K562 (cell line): Measurements from ENCODE around the gene ATXN7L1. TPM values are rescaled to one million over a fixed set of nuclear protein-coding genes. Genes with fewer than 3 reads are reported as not detected.

Experiments used
- CBX1 ChIP-seq: sonication (generic); IDR thresholded peaks from 2 replicates; pipeline ENCODE4 v1.6.1; 2016; ENCODE audit warnings: antibody characterized with exemption, low read depth, mild to moderate bottlenecking
- HNRNPUL1 ChIP-seq: fragments of 200-400 bp; formaldehyde crosslinking; IDR thresholded peaks from 2 replicates; pipeline ENCODE4 v1.6.1; 2017; ENCODE audit warnings: low read length
- KDM4B ChIP-seq, 2 experiments: fragments of 450-650 bp in 1 of 2; sonication (generic) in 1 of 2; IDR thresholded peaks; 2 replicates each; pipeline ENCODE4 v1.6.1; 2016 to 2017; ENCODE audit warnings: borderline replicate concordance in 2 of 2, antibody characterized with exemption in 1 of 2, low read depth in 1 of 2, mild to moderate bottlenecking in 1 of 2
- MAZ ChIP-seq, 2 experiments: fragments of 450-650 bp in 1 of 2; sonication (generic) in 1 of 2; formaldehyde crosslinking; IDR thresholded peaks in 1 of 2; conservative IDR thresholded peaks in 1 of 2; 2 replicates each; pipeline versions ENCODE4 v1.4.0 to v1.5.0; 2020; ENCODE audit warnings: mild to moderate bottlenecking in 1 of 2, missing genetic modification reagents in 1 of 2
- NEUROD1 ChIP-seq: fragments of 150-350 bp; IDR thresholded peaks from 2 replicates; pipeline ENCODE4 v1.6.1; 2014; ENCODE audit warnings: borderline replicate concordance, low read length, low read depth; ENCODE audit not compliant: partially characterized antibody
- NFRKB ChIP-seq: fragments of 450-650 bp; IDR thresholded peaks from 2 replicates; pipeline ENCODE4 v1.6.1; 2016; ENCODE audit warnings: low read depth
- NKRF ChIP-seq: fragments of 450-650 bp; IDR thresholded peaks from 2 replicates; pipeline ENCODE4 v1.6.1; 2016; ENCODE audit warnings: borderline replicate concordance
- OTX1 ChIP-seq: fragments of 450-650 bp; formaldehyde crosslinking; IDR thresholded peaks from 2 replicates; pipeline ENCODE4 v1.4.0; 2022; ENCODE audit warnings: mild to moderate bottlenecking
- PML ChIP-seq: IDR thresholded peaks from 2 replicates; pipeline ENCODE4 v1.6.1; 2012; ENCODE audit warnings: low read length, inconsistent platforms
- SIN3A ChIP-seq, 2 experiments: fragments of 150-350 bp in 1 of 2; IDR thresholded peaks; 2 replicates each; pipeline ENCODE4 v1.6.1; 2011 to 2016; ENCODE audit warnings: borderline replicate concordance in 2 of 2, low read depth in 2 of 2, low read length in 2 of 2, mild to moderate bottlenecking in 2 of 2, moderate library complexity in 2 of 2; ENCODE audit not compliant: control insufficient read depth in 1 of 2
- SPI1 ChIP-seq: IDR thresholded peaks from 2 replicates; pipeline ENCODE4 v1.6.1; 2011; ENCODE audit warnings: low read depth, low read length, control low read depth, borderline replicate concordance
- TEAD1 ChIP-seq, 2 experiments: fragments of 450-650 bp in 1 of 2; sonication (generic) in 1 of 2; formaldehyde crosslinking; IDR thresholded peaks; 2 replicates each; pipeline versions ENCODE4 v1.4.0 to v1.8.0; 2020 to 2022; ENCODE audit warnings: mild to moderate bottlenecking in 2 of 2, missing genetic modification reagents in 1 of 2
- ZBED1 ChIP-seq: IDR thresholded peaks from 2 replicates; pipeline ENCODE4 v1.6.1; 2014
- ZBTB8A ChIP-seq: fragments of 450-650 bp; IDR thresholded peaks from 2 replicates; pipeline ENCODE4 v1.6.1; 2018; ENCODE audit warnings: mild to moderate bottlenecking, moderate library complexity; ENCODE audit not compliant: partially characterized antibody
- ZNF263 ChIP-seq: sonication (generic); formaldehyde crosslinking; IDR thresholded peaks from 2 replicates; pipeline ENCODE4 v1.8.0; 2022; ENCODE audit warnings: mild to moderate bottlenecking, missing genetic modification reagents, borderline replicate concordance
- ZNF280B ChIP-seq: fragments of 250-450 bp; sonication (Bioruptor Pico); IDR thresholded peaks from 2 replicates; pipeline ENCODE4 v1.5.1; 2021; ENCODE audit warnings: mild to moderate bottlenecking
- ZNF431 ChIP-seq: sonication (generic); formaldehyde crosslinking; IDR thresholded peaks from 2 replicates; pipeline ENCODE4 v1.8.0; 2022; ENCODE audit warnings: mild to moderate bottlenecking, missing genetic modification reagents
- ZNF764 ChIP-seq: fragments of 250-450 bp; sonication (Bioruptor Pico); IDR thresholded peaks from 2 replicates; pipeline ENCODE4 v1.4.0; 2020; ENCODE audit warnings: low read depth, mild to moderate bottlenecking, moderate library complexity
- ZNF785 ChIP-seq: fragments of 250-450 bp; sonication (Bioruptor Pico); IDR thresholded peaks from 2 replicates; pipeline ENCODE4 v1.4.0; 2020; ENCODE audit warnings: mild to moderate bottlenecking
- polyA plus RNA-seq, 8 experiments: library from polyadenylated mRNA; depleted of rRNA in 4 of 8; stranded (reverse) in 5 of 8; unstranded in 3 of 8; fragments of >200 nt; fragmentation: Nextera tagmentation in 2 of 8; fragmentation: Illumina TruSeq in 1 of 8; extraction: Ambion mirVana in 2 of 8; extraction: Trizol in 1 of 8; gene quantifications; 2 replicates each; pipeline versions ENCODE4 v1.2.1 to v1.2.3, GENCODE V29; 2011 to 2014; ENCODE audit warnings: inconsistent platforms in 1 of 8, missing spikeins in 1 of 8
- total RNA-seq, 7 experiments: library from RNA; depleted of rRNA in 6 of 7; stranded (reverse); fragments of >200 nt in 6 of 7; fragmentation: Illumina TruSeq in 2 of 7; extraction: Trizol in 2 of 7; gene quantifications; 2 replicates each; pipeline versions ENCODE4 v1.2.1 to v1.2.3, GENCODE V29; 2011 to 2021; ENCODE audit warnings: low replicate concordance in 1 of 7
- TF ChIP-seq, protein P1 (sequence below): fragments of 450-650 bp; formaldehyde crosslinking; IDR thresholded peaks from 2 replicates; pipeline ENCODE4 v1.4.0; 2020; ENCODE audit warnings: mild to moderate bottlenecking
- TF ChIP-seq, protein P2 (sequence below): fragments of 250-450 bp; sonication (Bioruptor Pico); IDR thresholded peaks from 2 replicates; pipeline ENCODE4 v1.8.0; 2021; ENCODE audit warnings: mild to moderate bottlenecking, moderate library complexity

ATXN7L1 gene
- total and polyA plus RNA-seq, 9 of the 15 experiments (the other 6 are each of a cell fraction or from before 2014, with no cell fraction given), result 6.6 to 13.7 (median 10.7) TPM

GRCh38 chr7:105876091-105876963, at the start of gene ATXN7L1 (continued):
- TF ChIP-seq, protein P1, sequence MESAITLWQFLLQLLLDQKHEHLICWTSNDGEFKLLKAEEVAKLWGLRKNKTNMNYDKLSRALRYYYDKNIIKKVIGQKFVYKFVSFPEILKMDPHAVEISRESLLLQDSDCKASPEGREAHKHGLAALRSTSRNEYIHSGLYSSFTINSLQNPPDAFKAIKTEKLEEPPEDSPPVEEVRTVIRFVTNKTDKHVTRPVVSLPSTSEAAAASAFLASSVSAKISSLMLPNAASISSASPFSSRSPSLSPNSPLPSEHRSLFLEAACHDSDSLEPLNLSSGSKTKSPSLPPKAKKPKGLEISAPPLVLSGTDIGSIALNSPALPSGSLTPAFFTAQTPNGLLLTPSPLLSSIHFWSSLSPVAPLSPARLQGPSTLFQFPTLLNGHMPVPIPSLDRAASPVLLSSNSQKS, result no peak
- TF ChIP-seq KDM4B (IDR thresholded peaks at IDR 0.05; ENCODE audit: borderline replicate concordance in 2 of 2, low read depth in 1 of 2) (0 out of 4 replicates have a peak, but pooled peaks of 1 of the 2 experiments have one; percentile 40), ZBED1 (no peak), HNRNPUL1 (no peak), OTX1 (CRISPR knock-in tag) (peak; percentile 49; the same call in 1 of the 2 replicates), ZBTB8A (no peak), ZNF280B (CRISPR knock-in tag) (no peak), NFRKB (peak; percentile 95), ZNF764 (CRISPR knock-in tag) (no peak), SPI1 (peak; percentile 52; the same call in 1 of the 2 replicates), ZNF785 (CRISPR knock-in tag) (no peak), NEUROD1 (peak; percentile 2), MAZ (CRISPR knock-in tag; conservative IDR thresholded peaks at IDR 0.05 in 1 of 2, IDR thresholded peaks at IDR 0.05 in 1 of 2) (peak; percentile 45 to 79; a peak in 3 of 4 replicates), ZNF431 (CRISPR knock-in tag) (no peak), NKRF (peak; percentile 59; the same call in 1 of the 2 replicates), ZNF263 (CRISPR knock-in tag) (peak; percentile 97), SIN3A (IDR thresholded peaks at IDR 0.05; ENCODE audit: borderline replicate concordance in 2 of 2, control insufficient read depth in 1 of 2, low read depth in 2 of 2, low read length in 2 of 2) (peak in 1 of 2 experiments; percentile 49; a peak in 1 of 4 replicates), PML (peak; percentile 81; the same call in 1 of the 2 replicates), TEAD1 (CRISPR knock-in tag; IDR thresholded peaks at IDR 0.05) (0 out of 4 replicates have a peak, but pooled peaks of 1 of the 2 experiments have one; percentile 31), CBX1 (no peak)
- TF ChIP-seq, protein P2, sequence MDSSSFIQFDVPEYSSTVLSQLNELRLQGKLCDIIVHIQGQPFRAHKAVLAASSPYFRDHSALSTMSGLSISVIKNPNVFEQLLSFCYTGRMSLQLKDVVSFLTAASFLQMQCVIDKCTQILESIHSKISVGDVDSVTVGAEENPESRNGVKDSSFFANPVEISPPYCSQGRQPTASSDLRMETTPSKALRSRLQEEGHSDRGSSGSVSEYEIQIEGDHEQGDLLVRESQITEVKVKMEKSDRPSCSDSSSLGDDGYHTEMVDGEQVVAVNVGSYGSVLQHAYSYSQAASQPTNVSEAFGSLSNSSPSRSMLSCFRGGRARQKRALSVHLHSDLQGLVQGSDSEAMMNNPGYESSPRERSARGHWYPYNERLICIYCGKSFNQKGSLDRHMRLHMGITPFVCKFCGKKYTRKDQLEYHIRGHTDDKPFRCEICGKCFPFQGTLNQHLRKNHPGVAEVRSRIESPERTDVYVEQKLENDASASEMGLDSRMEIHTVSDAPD (CRISPR knock-in tag), result no peak
